NCI-H1694 (cell line): ENCODE data around the gene OR2T5.
"Not testable (repeated sequence)": the region's sequence is repeated elsewhere in the genome, so short reads cannot be mapped to it uniquely, and the experiment has no call there.

ENCODE experiments used
- DNase-seq: peaks from one replicate; lab custom pipeline; 2025; lab: John Stamatoyannopoulos, UW

Gene OR2T5

GRCh38 chr1:248500305-248501035, 12.1 kb downstream of the OR2T5 start:
- not testable (repeated sequence) for DNase-seq

- not testable (repeated sequence) for DNase-seq
These were observed 19.4 kb downstream of the OR2T5 start, which contains the start of gene OR2G6 for GRCh38 chr1:248507773-248508172. Gene OR2G6 (plus strand): TSS chr1:248508073. CDS start chr1:248521647, 13,574 bp downstream.

- not testable (repeated sequence) for DNase-seq
These were observed 21.8 kb downstream of the OR2T5 start for GRCh38 chr1:248510217-248510616.

- DNase-seq: no peak
These were observed 33.5 kb downstream of the OR2T5 start for GRCh38 chr1:248521856-248522255.

- not testable (repeated sequence) for DNase-seq
These were observed 49.1 kb downstream of the OR2T5 start for GRCh38 chr1:248537449-248537848.
